ENCODE data around the gene SPNS3. TPM values are rescaled to one million over a fixed set of nuclear protein-coding genes. Genes with fewer than 3 reads are reported as not detected.

Gene SPNS3
- total and polyA plus RNA-seq, 9 donors, result 0.06 to 0.80 (median 0.20) TPM; not detected in 4

- H3K27ac ChIP-seq, result no peak overlapping the region
- TF ChIP-seq CTCF (IDR thresholded peaks at IDR 0.05) (no peak), POLR2A (IDR thresholded peaks at IDR 0.05) (no peak), EP300 (IDR thresholded peaks at IDR 0.05) (no peak)
- H3K4me1 ChIP-seq (ENCODE audit: insufficient read depth), result no peaks in the 10 kb centered on the region
- intact Hi-C loops (cut with DNase I), result no loop called here
- WGBS, 3 donors, result 53 to 61% (median 55%) methylated on average over 13 of the region's 13 CpGs
- H3K36me3 ChIP-seq, result no peaks in the 10 kb centered on the region
- no peaks in the 10 kb centered on the region for H3K27me3 ChIP-seq
- no peak overlapping the region for H3K4me3 ChIP-seq
- no peaks in the 10 kb centered on the region for H3K9me3 ChIP-seq
- no peak for DNase-seq
These were observed 46.4 kb downstream of the SPNS3 start for GRCh38 chr17:4479982-4480751.

GRCh38 chr17:4480929-4481898 is 47.5 kb downstream of the SPNS3 start:
- Histone ChIP-seq H3K27ac (no peak overlapping the region), H3K27me3 (no peaks in the 10 kb centered on the region), H3K4me1 (ENCODE audit: insufficient read depth) (no peaks in the 10 kb centered on the region), H3K36me3 (no peaks in the 10 kb centered on the region), H3K4me3 (no peak overlapping the region), H3K9me3 (no peaks in the 10 kb centered on the region)
- DNase-seq, result no peak
- intact Hi-C loops (cut with DNase I), result no loop called here
- WGBS, 3 donors, result 40 to 49% (median 43%) methylated on average over 14 of the region's 14 CpGs
- TF ChIP-seq CTCF (IDR thresholded peaks at IDR 0.05) (no peak), POLR2A (IDR thresholded peaks at IDR 0.05) (no peak), EP300 (IDR thresholded peaks at IDR 0.05) (no peak)

- H3K27ac ChIP-seq, result no peak overlapping the region
- no peaks in the 10 kb centered on the region for H3K4me1 ChIP-seq (ENCODE audit: insufficient read depth)
- TF ChIP-seq CTCF (IDR thresholded peaks at IDR 0.05), result no peak
- TF ChIP-seq POLR2A (IDR thresholded peaks at IDR 0.05), result no peak
- no peak for TF ChIP-seq EP300 (IDR thresholded peaks at IDR 0.05)
- H3K4me3 ChIP-seq, result no peak overlapping the region
- no peaks in the 10 kb centered on the region for H3K36me3 ChIP-seq
- no peaks in the 10 kb centered on the region for H3K9me3 ChIP-seq
- H3K27me3 ChIP-seq, result no peaks in the 10 kb centered on the region
- 81 to 89% (median 84%) methylated on average over 16 of the region's 16 CpGs for WGBS, 3 donors
- intact Hi-C loops (cut with DNase I), result no loop called here
- no peak for DNase-seq
These were observed 48.7 kb downstream of the SPNS3 start for GRCh38 chr17:4482338-4483011.
